ENCODE data around the gene TBC1D2.
A peak's percentile ranks its signal among the peaks of the same experiment; 100 is the strongest.
"Not testable (repeated sequence)": the region's sequence is repeated elsewhere in the genome, so short reads cannot be mapped to it uniquely, and the experiment has no call there.

TBC1D2 gene

GRCh38 chr9:98269652-98270051, 14.2 kb upstream of the TBC1D2 start:
- not testable (repeated sequence) for H3K27me3 ChIP-seq (ENCODE audit: control insufficient read depth, insufficient read depth, low read length); H3K4me3 ChIP-seq (ENCODE audit: low read length); H3K36me3 ChIP-seq (ENCODE audit: control insufficient read depth, insufficient read depth, low read length); H3K4me1 ChIP-seq (ENCODE audit: control insufficient read depth, insufficient read depth, low read length); H3K9ac ChIP-seq (ENCODE audit: low read length); H3K9me3 ChIP-seq (ENCODE audit: control insufficient read depth, low read length)

DNA sequence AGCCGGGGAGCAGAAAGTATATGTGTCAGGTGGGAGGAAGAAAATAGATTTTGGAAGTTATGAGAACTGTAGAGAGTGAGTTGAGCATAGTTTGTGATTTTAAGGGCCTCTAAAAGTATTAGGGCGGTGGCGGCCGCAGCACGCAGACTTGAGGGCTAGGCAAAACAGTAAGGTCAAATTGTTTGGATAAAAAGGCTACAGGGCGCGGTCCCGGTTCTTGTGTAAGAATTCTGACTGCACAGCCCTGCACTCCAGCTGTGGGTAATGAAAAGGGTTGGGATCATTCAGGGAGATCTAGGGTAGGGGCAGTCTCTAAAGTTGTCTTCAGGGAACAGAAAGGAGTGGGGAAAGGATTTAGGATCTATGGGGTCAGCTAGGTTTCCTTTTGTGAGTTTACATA, 12.1 kb upstream of the TBC1D2 start:
- not testable (repeated sequence) for H3K4me1 ChIP-seq (ENCODE audit: control insufficient read depth, insufficient read depth, low read length); H3K4me3 ChIP-seq (ENCODE audit: low read length); H3K27me3 ChIP-seq (ENCODE audit: control insufficient read depth, insufficient read depth, low read length); H3K36me3 ChIP-seq (ENCODE audit: control insufficient read depth, insufficient read depth, low read length); H3K9me3 ChIP-seq (ENCODE audit: control insufficient read depth, low read length); H3K9ac ChIP-seq (ENCODE audit: low read length)

- H3K27me3 ChIP-seq (ENCODE audit: control insufficient read depth, insufficient read depth, low read length), result no peaks in the 10 kb centered on the region
- H3K36me3 ChIP-seq (ENCODE audit: control insufficient read depth, insufficient read depth, low read length), result no peaks in the 10 kb centered on the region
- no peaks in the 10 kb centered on the region for H3K4me1 ChIP-seq (ENCODE audit: control insufficient read depth, insufficient read depth, low read length)
- H3K4me3 ChIP-seq (ENCODE audit: low read length), result no peak overlapping the region
- no peaks in the 10 kb centered on the region for H3K9me3 ChIP-seq (ENCODE audit: control insufficient read depth, low read length)
- H3K9ac ChIP-seq (ENCODE audit: low read length), result no peak overlapping the region
These were observed 9.1 kb upstream of the TBC1D2 start for GRCh38 chr9:98264516-98264915.

DNA sequence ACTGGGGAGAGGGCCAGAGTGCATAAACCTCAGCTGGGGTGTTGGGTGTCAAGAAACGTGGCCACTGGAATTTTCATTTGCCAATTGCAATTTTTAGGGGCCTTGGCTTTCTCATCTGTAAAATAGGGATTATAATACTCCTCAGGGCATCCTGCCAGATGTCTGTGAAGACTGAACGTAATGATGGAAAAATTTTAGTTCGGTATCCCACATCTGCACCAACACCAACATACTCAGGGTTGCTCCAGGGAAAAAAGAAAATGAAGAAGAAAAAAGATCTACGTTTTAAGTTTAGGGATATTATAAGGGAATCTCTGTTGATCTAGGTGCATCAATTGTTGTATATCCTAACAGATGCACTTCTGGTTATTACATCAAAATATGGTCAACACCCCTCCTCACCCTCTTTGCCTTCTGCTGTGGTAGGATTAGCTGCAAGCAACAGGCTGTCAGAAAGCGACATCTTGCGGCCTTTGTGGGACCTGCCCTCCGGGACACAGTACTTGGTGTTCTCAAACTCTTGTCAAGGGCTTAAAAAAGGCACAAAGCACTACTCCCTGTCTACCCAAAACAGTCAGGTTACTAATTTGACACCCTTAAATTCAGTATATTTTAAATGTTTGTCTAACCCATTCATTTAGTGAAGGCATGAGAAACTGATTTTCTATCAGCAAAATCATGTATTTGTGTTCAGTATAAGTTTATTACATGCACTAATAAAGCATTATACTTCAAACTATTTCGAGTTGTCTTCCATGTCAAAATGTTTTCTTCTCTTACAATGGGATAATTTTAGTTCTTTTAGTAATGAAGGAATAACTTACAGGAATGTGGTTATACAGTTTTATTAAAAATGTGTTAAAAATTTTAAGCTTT, 8.3 kb upstream of the TBC1D2 start:
- H3K9me3 ChIP-seq (ENCODE audit: control insufficient read depth, low read length), result no peaks in the 10 kb centered on the region
- no peak overlapping the region for H3K4me3 ChIP-seq (ENCODE audit: low read length)
- no peaks in the 10 kb centered on the region for H3K4me1 ChIP-seq (ENCODE audit: control insufficient read depth, insufficient read depth, low read length)
- H3K36me3 ChIP-seq (ENCODE audit: control insufficient read depth, insufficient read depth, low read length), result no peaks in the 10 kb centered on the region
- H3K9ac ChIP-seq (ENCODE audit: low read length), result no peak overlapping the region
- H3K27me3 ChIP-seq (ENCODE audit: control insufficient read depth, insufficient read depth, low read length), result no peaks in the 10 kb centered on the region

DNA sequence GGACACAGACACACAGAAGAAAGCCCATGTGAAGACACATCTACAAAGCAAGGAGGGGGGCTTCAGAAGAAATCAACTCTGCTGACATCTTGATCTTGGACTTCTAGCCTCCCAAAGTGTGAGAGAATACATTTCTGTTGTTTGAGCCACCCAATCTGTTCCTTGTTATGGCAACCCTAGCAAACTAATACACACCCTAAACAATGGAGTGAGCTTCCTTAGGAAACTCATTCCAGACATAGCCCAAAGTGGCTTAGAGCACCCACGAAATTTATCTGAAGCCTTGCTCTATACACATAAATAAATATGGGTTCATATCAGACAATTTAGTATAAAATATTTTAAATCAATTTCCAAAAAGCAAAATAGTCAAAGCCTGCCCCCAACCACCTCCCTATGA, 7.6 kb upstream of the TBC1D2 start:
- Histone ChIP-seq H3K27me3 (ENCODE audit: control insufficient read depth, insufficient read depth, low read length) (no peaks in the 10 kb centered on the region), H3K36me3 (ENCODE audit: control insufficient read depth, insufficient read depth, low read length) (no peaks in the 10 kb centered on the region), H3K4me1 (ENCODE audit: control insufficient read depth, insufficient read depth, low read length) (no peaks in the 10 kb centered on the region), H3K4me3 (ENCODE audit: low read length) (no peak overlapping the region), H3K9me3 (ENCODE audit: control insufficient read depth, low read length) (no peaks in the 10 kb centered on the region), H3K9ac (ENCODE audit: low read length) (no peak overlapping the region)

GRCh38 chr9:98262056-98262455, 6.6 kb upstream of the TBC1D2 start:
- no peak overlapping the region for H3K9ac ChIP-seq (ENCODE audit: low read length)
- no peaks in the 10 kb centered on the region for H3K9me3 ChIP-seq (ENCODE audit: control insufficient read depth, low read length)
- no peaks in the 10 kb centered on the region for H3K27me3 ChIP-seq (ENCODE audit: control insufficient read depth, insufficient read depth, low read length)
- no peaks in the 10 kb centered on the region for H3K4me1 ChIP-seq (ENCODE audit: control insufficient read depth, insufficient read depth, low read length)
- no peak overlapping the region for H3K4me3 ChIP-seq (ENCODE audit: low read length)
- no peaks in the 10 kb centered on the region for H3K36me3 ChIP-seq (ENCODE audit: control insufficient read depth, insufficient read depth, low read length)

DNA sequence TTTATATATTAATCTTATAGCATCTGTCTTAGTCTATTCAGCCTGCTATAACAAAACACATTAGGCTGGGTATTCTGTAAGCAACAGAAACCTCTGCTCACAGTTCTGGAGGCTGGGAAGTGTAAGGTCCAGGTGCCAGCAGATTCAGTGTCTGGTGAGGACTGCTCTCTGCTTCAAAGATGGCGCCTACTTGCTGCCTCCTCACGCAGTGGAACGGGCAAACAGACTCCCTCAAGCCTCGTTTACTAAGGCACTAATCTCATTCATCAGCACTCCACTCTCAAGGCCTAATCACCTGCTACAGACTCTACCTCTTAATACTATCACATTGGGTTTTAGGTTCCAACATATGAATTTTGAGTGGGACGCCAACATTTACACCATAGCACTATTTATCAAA, 5.2 kb upstream of the TBC1D2 start:
- Histone ChIP-seq H3K36me3 (ENCODE audit: control insufficient read depth, insufficient read depth, low read length) (no peaks in the 10 kb centered on the region), H3K4me3 (ENCODE audit: low read length) (no peak overlapping the region), H3K9me3 (ENCODE audit: control insufficient read depth, low read length) (no peaks in the 10 kb centered on the region), H3K27me3 (ENCODE audit: control insufficient read depth, insufficient read depth, low read length) (no peaks in the 10 kb centered on the region), H3K4me1 (ENCODE audit: control insufficient read depth, insufficient read depth, low read length) (peaks cover 6% of the 10 kb centered on the region), H3K9ac (ENCODE audit: low read length) (no peak overlapping the region)

- H3K27me3 ChIP-seq (ENCODE audit: control insufficient read depth, insufficient read depth, low read length), result no peaks in the 10 kb centered on the region
- no peaks in the 10 kb centered on the region for H3K9me3 ChIP-seq (ENCODE audit: control insufficient read depth, low read length)
- H3K4me3 ChIP-seq (ENCODE audit: low read length), result no peak overlapping the region
- H3K4me1 ChIP-seq (ENCODE audit: control insufficient read depth, insufficient read depth, low read length), result peaks cover 8% of the 10 kb centered on the region
- no peaks in the 10 kb centered on the region for H3K36me3 ChIP-seq (ENCODE audit: control insufficient read depth, insufficient read depth, low read length)
- H3K9ac ChIP-seq (ENCODE audit: low read length), result no peak overlapping the region
These were observed 4.3 kb upstream of the TBC1D2 start for GRCh38 chr9:98259791-98260190.

GRCh38 chr9:98256756-98257155, 1.3 kb upstream of the TBC1D2 start:
- Histone ChIP-seq H3K9me3 (ENCODE audit: control insufficient read depth, low read length) (no peaks in the 10 kb centered on the region), H3K4me1 (ENCODE audit: control insufficient read depth, insufficient read depth, low read length) (peaks cover 22% of the 10 kb centered on the region), H3K4me3 (ENCODE audit: low read length) (peak overlapping the region; percentile 67), H3K27me3 (ENCODE audit: control insufficient read depth, insufficient read depth, low read length) (no peaks in the 10 kb centered on the region), H3K9ac (ENCODE audit: low read length) (peak overlapping the region; percentile 87), H3K36me3 (ENCODE audit: control insufficient read depth, insufficient read depth, low read length) (no peaks in the 10 kb centered on the region)

DNA sequence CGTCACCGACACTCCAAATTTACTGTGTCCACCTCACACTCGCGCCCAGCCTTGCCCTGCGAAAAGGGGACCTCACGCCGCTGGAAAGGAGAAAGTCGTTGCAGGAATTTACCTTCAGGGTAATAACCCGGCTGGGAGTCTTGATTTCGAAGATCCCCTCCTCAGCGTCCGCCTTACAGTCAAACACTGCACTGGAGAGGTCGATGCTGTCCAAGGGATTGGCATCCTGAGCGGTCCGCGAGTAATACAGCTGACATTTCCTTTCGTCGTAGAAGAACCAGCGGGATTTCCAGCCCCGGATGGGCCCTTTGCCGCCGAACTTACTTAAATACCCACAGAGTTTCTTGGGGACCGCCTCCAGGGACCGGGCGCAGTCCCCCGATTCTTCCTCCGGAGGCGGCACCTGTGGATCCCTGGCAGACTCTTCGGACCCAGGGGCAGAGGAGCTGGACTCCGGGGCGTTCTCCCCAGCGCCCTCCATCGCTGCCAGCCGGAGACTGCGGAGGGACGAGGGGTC, 330 bp downstream of the TBC1D2 start:
- Histone ChIP-seq H3K4me3 (ENCODE audit: low read length) (peak overlapping the region; percentile 67), H3K9me3 (ENCODE audit: control insufficient read depth, low read length) (no peaks in the 10 kb centered on the region), H3K36me3 (ENCODE audit: control insufficient read depth, insufficient read depth, low read length) (no peaks in the 10 kb centered on the region), H3K9ac (ENCODE audit: low read length) (peak overlapping the region; percentile 87), H3K4me1 (ENCODE audit: control insufficient read depth, insufficient read depth, low read length) (peaks cover 22% of the 10 kb centered on the region), H3K27me3 (ENCODE audit: control insufficient read depth, insufficient read depth, low read length) (no peaks in the 10 kb centered on the region)

- Histone ChIP-seq H3K4me1 (ENCODE audit: control insufficient read depth, insufficient read depth, low read length) (peaks cover 22% of the 10 kb centered on the region), H3K9me3 (ENCODE audit: control insufficient read depth, low read length) (no peaks in the 10 kb centered on the region), H3K9ac (ENCODE audit: low read length) (peak overlapping the region; percentile 87)
These were observed 1.0 kb downstream of the TBC1D2 start for GRCh38 chr9:98254228-98255060.

DNA sequence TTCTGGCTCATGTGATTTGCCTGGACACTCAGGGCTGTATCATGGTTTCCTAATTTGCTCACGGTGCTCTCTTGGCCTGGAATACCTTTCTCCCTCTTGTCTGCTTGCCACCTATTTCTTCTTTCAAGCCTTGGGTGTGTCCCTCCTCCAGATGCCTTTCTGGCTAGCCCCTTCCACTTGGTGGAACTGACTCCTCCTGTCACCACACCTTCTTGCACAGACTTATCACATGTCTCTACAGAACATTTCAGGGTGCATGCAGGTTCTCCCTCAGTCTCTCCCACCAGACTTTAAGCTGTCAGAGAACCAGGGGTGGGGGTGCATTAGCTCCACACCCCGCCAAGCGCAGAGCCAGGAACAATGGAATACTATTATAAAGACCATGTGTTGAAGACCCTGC, 1.9 kb downstream of the TBC1D2 start:
- Histone ChIP-seq H3K9ac (ENCODE audit: low read length) (no peak overlapping the region), H3K36me3 (ENCODE audit: control insufficient read depth, insufficient read depth, low read length) (no peaks in the 10 kb centered on the region), H3K4me1 (ENCODE audit: control insufficient read depth, insufficient read depth, low read length) (peaks cover 22% of the 10 kb centered on the region), H3K4me3 (ENCODE audit: low read length) (no peak overlapping the region), H3K27me3 (ENCODE audit: control insufficient read depth, insufficient read depth, low read length) (no peaks in the 10 kb centered on the region), H3K9me3 (ENCODE audit: control insufficient read depth, low read length) (no peaks in the 10 kb centered on the region)

More at GRCh38 chr9:98254228-98255060, 1.0 kb downstream of the TBC1D2 start:
- Histone ChIP-seq H3K36me3 (ENCODE audit: control insufficient read depth, insufficient read depth, low read length) (no peaks in the 10 kb centered on the region), H3K4me3 (ENCODE audit: low read length) (peak overlapping the region; percentile 67), H3K27me3 (ENCODE audit: control insufficient read depth, insufficient read depth, low read length) (no peaks in the 10 kb centered on the region)
